HAP-1 (cell line): ENCODE results near the gene SLC25A28.
"Not testable (repeated sequence)": the region's sequence is repeated elsewhere in the genome, so short reads cannot be mapped to it uniquely, and the experiment has no call there.

Experiments used
- DNase-seq, 2 experiments: peaks; one replicate each; pipeline ENCODE4 v3.0.0-alpha.2; 2016 to 2020; ENCODE audit warnings: low spot score in 2 of 2
- H3K27me3 ChIP-seq: fragments of 250-450 bp; sonication (Bioruptor Pico); 2 replicates; pipeline ENCODE4 v1.5.1; 2020; ENCODE audit warnings: low read depth, mild to moderate bottlenecking, moderate library complexity
- H3K36me3 ChIP-seq: fragments of 250-450 bp; sonication (Bioruptor Pico); replicated peaks from 2 replicates; pipeline ENCODE4 v1.5.1; 2020; ENCODE audit warnings: mild to moderate bottlenecking
- H3K4me1 ChIP-seq: fragments of 250-450 bp; sonication (Bioruptor Pico); 2 replicates; pipeline ENCODE4 v1.5.1; 2020; ENCODE audit warnings: mild to moderate bottlenecking
- H3K4me3 ChIP-seq: fragments of 250-450 bp; sonication (Bioruptor Pico); 2 replicates; pipeline ENCODE4 v1.5.1; 2020; ENCODE audit warnings: mild to moderate bottlenecking, moderate library complexity
- H3K9me3 ChIP-seq: fragments of 250-450 bp; sonication (Bioruptor Pico); 2 replicates; pipeline ENCODE4 v1.5.1; 2020; ENCODE audit warnings: mild to moderate bottlenecking, moderate library complexity
- in situ Hi-C: fragments of 300-500 bp; cut with MboI; formaldehyde crosslinking; loops from 3 replicates; pipeline ENCODE4 v1.14.3; 2020; ENCODE audit warnings: low sequenced_read_pairs, inconsistent platforms, mixed read lengths

The SLC25A28 gene

DNA sequence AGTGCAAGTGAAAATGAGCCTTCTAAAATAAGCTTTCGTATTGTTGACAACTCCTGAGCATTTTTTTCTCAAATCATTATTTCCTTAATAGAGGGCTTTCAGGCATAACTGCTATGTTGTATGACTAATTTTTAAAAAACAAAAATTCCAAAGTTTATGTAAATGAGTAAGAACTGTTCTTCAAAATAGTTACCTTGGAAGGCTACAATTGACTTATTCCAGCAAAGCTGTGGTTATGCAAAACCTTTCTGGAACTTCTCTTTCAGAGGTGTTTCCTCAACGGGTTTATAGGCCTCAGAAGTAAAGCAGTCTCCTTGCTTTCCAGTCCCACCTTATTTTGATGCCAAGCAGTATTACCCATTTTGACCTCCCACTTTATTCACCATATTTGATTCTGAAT, 2.5 kb downstream of the SLC25A28 start:
- Histone ChIP-seq H3K27me3 (no peaks in the 10 kb centered on the region), H3K4me3 (peak overlapping the region; percentile 64; the same call in 1 of the 2 replicates), H3K4me1 (peaks cover 22% of the 10 kb centered on the region), H3K36me3 (peaks cover 3% of the 10 kb centered on the region), H3K9me3 (peaks cover 2% of the 10 kb centered on the region; the same call in 1 of the 2 replicates)
- in situ Hi-C loops: no loop called here
- DNase-seq: no peak

DNA sequence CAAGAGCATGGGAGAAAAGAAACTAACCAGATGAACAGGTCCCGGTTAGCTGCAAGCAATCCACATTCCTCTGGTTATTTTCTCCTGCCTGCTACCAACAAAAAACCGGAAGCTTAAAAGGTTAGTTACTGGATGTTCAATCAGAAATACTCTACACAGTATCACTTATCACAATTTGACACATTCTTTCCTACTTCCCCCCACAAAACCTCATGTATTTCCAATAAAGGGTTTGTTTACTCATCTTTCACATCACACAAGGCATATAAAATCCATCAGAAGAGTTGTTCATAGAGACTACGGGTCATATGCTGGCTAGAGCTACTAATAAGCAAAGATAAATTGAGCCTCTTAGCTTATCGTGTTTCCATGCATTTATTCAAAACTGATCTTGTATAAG, 4.8 kb downstream of the SLC25A28 start:
- in situ Hi-C loops: no loop called here
- H3K4me1 ChIP-seq: peaks cover 15% of the 10 kb centered on the region
- no peak for DNase-seq
- H3K36me3 ChIP-seq: peaks cover 14% of the 10 kb centered on the region
- no peaks in the 10 kb centered on the region for H3K9me3 ChIP-seq
- H3K27me3 ChIP-seq: no peaks in the 10 kb centered on the region
- no peak overlapping the region for H3K4me3 ChIP-seq

GRCh38 chr10:99612167-99612831, 7.9 kb downstream of the SLC25A28 start:
- H3K36me3 ChIP-seq: peaks cover 21% of the 10 kb centered on the region
- H3K4me3 ChIP-seq: no peak overlapping the region
- H3K9me3 ChIP-seq: no peaks in the 10 kb centered on the region
- H3K4me1 ChIP-seq: peaks cover 7% of the 10 kb centered on the region
- peak; percentile 65 to 66 for DNase-seq
- in situ Hi-C loops: loop anchor here (5.0 kb wide), 2 partner anchors 180 to 220 kb away; partner anchors contain the start of gene GOT1
- H3K27me3 ChIP-seq: no peaks in the 10 kb centered on the region

DNA sequence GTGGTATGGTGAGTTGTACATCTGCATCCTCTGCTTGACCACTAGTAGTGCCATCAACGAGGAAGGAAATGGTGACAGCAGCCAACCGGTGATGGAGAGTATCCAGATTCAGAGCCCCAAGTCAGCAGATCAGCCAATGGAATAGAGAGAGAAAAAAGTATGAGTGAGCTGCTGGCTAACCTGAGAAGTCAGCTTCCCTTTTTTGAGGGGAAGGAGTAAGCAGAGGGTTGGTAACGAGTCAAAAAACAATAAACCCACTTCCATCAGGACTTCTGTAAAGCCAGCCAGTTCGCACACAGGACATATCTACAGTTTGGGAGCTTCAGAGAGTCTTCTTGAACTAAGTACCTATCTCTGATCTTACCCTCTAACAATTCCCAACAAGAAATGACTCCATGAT, 8.9 kb downstream of the SLC25A28 start:
- Histone ChIP-seq H3K27me3 (no peaks in the 10 kb centered on the region), H3K9me3 (no peaks in the 10 kb centered on the region), H3K4me3 (no peak overlapping the region), H3K36me3 (peaks cover 21% of the 10 kb centered on the region), H3K4me1 (no peaks in the 10 kb centered on the region)
- DNase-seq: no peak
- in situ Hi-C loops: loop anchor here (5.0 kb wide), 2 partner anchors 179 to 219 kb away; partner anchors contain the start of gene GOT1

GRCh38 chr10:99610221-99610620, 10.0 kb downstream of the SLC25A28 start:
- DNase-seq: no peak
- H3K4me3 ChIP-seq: no peak overlapping the region
- in situ Hi-C loops: loop anchor here (5.0 kb wide), 2 partner anchors 178 to 218 kb away; partner anchors contain the start of gene GOT1
- H3K27me3 ChIP-seq: no peaks in the 10 kb centered on the region
- no peaks in the 10 kb centered on the region for H3K9me3 ChIP-seq
- H3K4me1 ChIP-seq: no peaks in the 10 kb centered on the region
- H3K36me3 ChIP-seq: peaks cover 18% of the 10 kb centered on the region

DNA sequence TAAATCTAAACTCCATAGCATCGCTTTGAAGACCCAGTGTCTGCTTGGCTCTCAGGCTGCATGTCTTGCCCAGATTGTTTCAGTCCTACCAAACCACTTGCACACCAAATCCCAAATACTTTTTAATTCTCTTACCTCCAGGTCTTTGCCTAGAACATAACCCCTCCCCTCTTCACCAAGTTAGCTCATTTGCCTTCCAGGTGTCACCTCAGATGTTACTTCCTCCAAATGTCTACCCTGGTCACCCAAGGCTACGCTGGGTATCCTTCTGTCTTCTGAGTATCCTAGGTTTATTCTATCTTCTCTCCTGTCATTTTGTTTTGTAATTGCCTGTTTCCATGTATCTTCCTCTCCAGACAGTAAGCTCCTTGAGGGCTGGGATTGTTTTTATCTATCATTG, 11.1 kb downstream of the SLC25A28 start:
- no peaks in the 10 kb centered on the region for H3K27me3 ChIP-seq
- no peaks in the 10 kb centered on the region for H3K9me3 ChIP-seq
- DNase-seq: no peak
- H3K4me3 ChIP-seq: no peak overlapping the region
- in situ Hi-C loops: no loop called here
- no peaks in the 10 kb centered on the region for H3K4me1 ChIP-seq
- H3K36me3 ChIP-seq: peaks cover 18% of the 10 kb centered on the region

DNA sequence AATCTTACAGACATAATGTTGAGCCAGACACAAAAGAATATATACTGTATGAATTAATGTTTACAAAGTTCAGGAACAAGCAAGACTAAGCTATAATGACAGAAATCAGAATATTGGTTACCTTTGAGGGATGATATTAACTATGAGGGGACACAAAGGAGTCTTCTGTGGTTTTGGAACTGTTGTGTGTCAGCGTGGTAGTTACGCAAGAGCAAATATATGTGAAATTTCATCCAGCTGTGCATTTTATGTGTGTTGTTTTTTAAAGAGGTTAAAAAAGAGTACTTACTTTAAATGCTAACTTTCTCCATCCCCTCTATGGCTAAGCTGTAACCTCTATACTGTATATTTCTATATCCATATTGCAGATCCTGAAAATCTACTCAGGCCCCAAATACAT, 14.9 kb downstream of the SLC25A28 start:
- DNase-seq: no peak
- H3K9me3 ChIP-seq: no peaks in the 10 kb centered on the region
- in situ Hi-C loops: no loop called here
- H3K4me1 ChIP-seq: no peaks in the 10 kb centered on the region
- peaks cover 7% of the 10 kb centered on the region for H3K36me3 ChIP-seq
- H3K27me3 ChIP-seq: no peaks in the 10 kb centered on the region
- no peak overlapping the region for H3K4me3 ChIP-seq

- DNase-seq: no peak
- Histone ChIP-seq H3K9me3 (no peaks in the 10 kb centered on the region), H3K27me3 (no peaks in the 10 kb centered on the region), H3K36me3 (peaks cover 2% of the 10 kb centered on the region), H3K4me3 (no peak overlapping the region), H3K4me1 (no peaks in the 10 kb centered on the region)
- in situ Hi-C loops: no loop called here
Observed at GRCh38 chr10:99604862-99605261, 15.4 kb downstream of the SLC25A28 start.

- H3K27me3 ChIP-seq: no peaks in the 10 kb centered on the region
- no peaks in the 10 kb centered on the region for H3K36me3 ChIP-seq
- no peaks in the 10 kb centered on the region for H3K4me1 ChIP-seq
- H3K9me3 ChIP-seq: no peaks in the 10 kb centered on the region
- DNase-seq: no peak
- in situ Hi-C loops: no loop called here
- no peak overlapping the region for H3K4me3 ChIP-seq
Observed at GRCh38 chr10:99598781-99599509, 21.3 kb downstream of the SLC25A28 start.

DNA sequence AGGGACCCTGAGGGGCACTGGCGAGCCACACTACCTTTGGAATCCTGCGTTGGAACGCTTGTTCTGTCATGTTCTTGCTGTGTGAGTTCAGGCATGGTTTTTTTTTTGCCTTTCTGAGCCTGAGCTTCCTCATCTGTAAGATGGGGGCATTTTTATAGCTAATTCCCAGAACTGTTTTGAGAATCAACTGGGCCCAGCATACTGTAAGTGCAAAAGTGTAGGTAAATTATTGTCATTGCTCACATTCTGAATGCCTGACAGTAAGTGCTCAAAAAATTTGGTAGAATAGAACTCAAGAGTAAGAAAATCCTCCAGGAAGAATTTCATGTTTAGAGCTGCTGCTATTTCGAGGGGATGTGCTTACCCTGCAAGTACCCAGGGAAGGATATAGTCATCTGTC, 22.2 kb downstream of the SLC25A28 start:
- DNase-seq: no peak
- in situ Hi-C loops: no loop called here
- H3K27me3 ChIP-seq: no peaks in the 10 kb centered on the region
- no peaks in the 10 kb centered on the region for H3K36me3 ChIP-seq
- peaks cover 2% of the 10 kb centered on the region; the same call in 1 of the 2 replicates for H3K4me1 ChIP-seq
- H3K4me3 ChIP-seq: no peak overlapping the region
- H3K9me3 ChIP-seq: no peaks in the 10 kb centered on the region

- H3K4me1 ChIP-seq, H3K4me3 ChIP-seq, DNase-seq, H3K9me3 ChIP-seq, H3K27me3 ChIP-seq, H3K36me3 ChIP-seq, in situ Hi-C loops: not testable (repeated sequence)
Observed at GRCh38 chr10:99596708-99597107, 23.5 kb downstream of the SLC25A28 start.

GRCh38 chr10:99595770-99596465, 24.3 kb downstream of the SLC25A28 start:
- H3K4me1 ChIP-seq: peaks cover 3% of the 10 kb centered on the region; the same call in 1 of the 2 replicates
- H3K27me3 ChIP-seq: no peaks in the 10 kb centered on the region
- H3K36me3 ChIP-seq: no peaks in the 10 kb centered on the region
- no peak for DNase-seq
- H3K9me3 ChIP-seq: no peaks in the 10 kb centered on the region
- no peak overlapping the region for H3K4me3 ChIP-seq
- in situ Hi-C loops: no loop called here

DNA sequence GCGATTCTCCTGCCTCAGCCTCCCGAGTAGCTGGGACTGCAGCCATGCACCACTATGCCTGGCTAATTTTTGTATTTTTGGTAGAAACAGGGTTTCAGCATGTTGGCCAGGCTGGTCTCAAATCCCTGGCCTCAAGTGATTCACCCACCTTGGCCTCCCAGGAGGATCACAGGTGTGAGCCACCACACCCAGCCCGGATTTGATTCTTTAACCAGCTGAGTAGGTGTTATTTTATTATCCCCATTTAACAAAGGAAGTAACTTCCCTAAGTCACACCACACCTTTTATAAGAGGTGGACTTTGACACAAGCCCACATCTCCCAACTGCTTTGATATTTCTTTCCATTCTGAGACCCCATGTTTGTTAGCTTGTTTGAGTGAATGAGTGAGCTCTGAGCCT, 25.0 kb downstream of the SLC25A28 start:
- H3K4me1 ChIP-seq: peaks cover 3% of the 10 kb centered on the region; the same call in 1 of the 2 replicates
- H3K36me3 ChIP-seq: no peaks in the 10 kb centered on the region
- no peak overlapping the region for H3K4me3 ChIP-seq
- no peaks in the 10 kb centered on the region for H3K9me3 ChIP-seq
- in situ Hi-C loops: no loop called here
- H3K27me3 ChIP-seq: no peaks in the 10 kb centered on the region
- no peak for DNase-seq

DNA sequence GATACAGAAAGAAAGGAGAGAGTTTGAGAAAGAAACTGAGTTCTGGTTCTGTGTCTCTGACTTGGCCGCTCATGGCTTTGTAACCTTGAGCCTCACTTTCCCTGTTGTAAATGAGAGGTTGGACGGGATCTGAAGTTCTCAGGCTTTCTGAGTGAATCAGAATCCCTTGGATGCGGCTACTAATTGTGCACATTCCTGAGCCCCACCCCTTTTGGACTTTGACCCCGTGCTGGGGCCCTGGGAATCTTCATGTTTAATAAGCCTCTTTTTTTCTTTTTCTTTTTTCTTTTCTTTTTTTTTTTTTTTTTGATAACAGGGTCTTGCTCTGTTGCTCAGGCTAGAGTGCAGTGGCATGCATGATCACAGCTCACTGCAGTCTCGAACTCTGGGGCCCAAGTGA, 26.9 kb downstream of the SLC25A28 start:
- H3K27me3 ChIP-seq: no peaks in the 10 kb centered on the region
- in situ Hi-C loops: no loop called here
- DNase-seq: peak in 1 of 2 experiments; percentile 34
- peaks cover 3% of the 10 kb centered on the region; the same call in 1 of the 2 replicates for H3K4me1 ChIP-seq
- no peaks in the 10 kb centered on the region for H3K9me3 ChIP-seq
- no peak overlapping the region for H3K4me3 ChIP-seq
- no peaks in the 10 kb centered on the region for H3K36me3 ChIP-seq
